ENCODE results near the gene CNKSR3. TPM values are rescaled to one million over a fixed set of nuclear protein-coding genes. Genes with fewer than 3 reads are reported as not detected.

CNKSR3 gene
- total RNA-seq, 1 donor from 2014 or later = 8.8 TPM

- Mint-ChIP-seq H3K36me3 (no peaks in the 10 kb centered on the region), H3K27ac (no peak within 1 kb of the TSS), H3K27me3 (ENCODE audit: insufficient read depth, low read depth) (peaks cover 2% of the 10 kb centered on the region), H3K4me3 (no peak within 1 kb of the TSS), H3K9me3 (no peaks in the 10 kb centered on the region), H3K4me1 (peaks cover 7% of the 10 kb centered on the region)
- no peak for DNase-seq (ENCODE audit: low spot score)
- H3K4me2 ChIP-seq = no peak within 1 kb of the TSS
- no peaks in the 10 kb centered on the region for H3K36me3 ChIP-seq
- H3K9me3 ChIP-seq (ENCODE audit: low read depth) = no peaks in the 10 kb centered on the region
- H3K4me3 ChIP-seq = no peak within 1 kb of the TSS
- no peaks in the 10 kb centered on the region for H3K27me3 ChIP-seq
- H4K20me1 ChIP-seq (ENCODE audit: low read depth) = no peaks in the 10 kb centered on the region
- H3K27ac ChIP-seq = no peak within 1 kb of the TSS
- TF ChIP-seq EZH2phosphoT487 (IDR thresholded peaks at IDR 0.05) (no peak), EZH2 (IDR thresholded peaks at IDR 0.05) (no peak), CTCF (IDR thresholded peaks at IDR 0.05) (no peak)
- no peak within 1 kb of the TSS for H3K9ac ChIP-seq
- no peaks in the 10 kb centered on the region for H3F3A ChIP-seq (ENCODE audit: low read depth)
- no peaks in the 10 kb centered on the region for H3K79me2 ChIP-seq (ENCODE audit: low read depth)
- H3K4me1 ChIP-seq = no peaks in the 10 kb centered on the region
- peak within 1 kb of the TSS; percentile 79 for H2AFZ ChIP-seq (replicated peaks)
Observed at GRCh38 chr6:154356690-154357089, 153.8 kb downstream of the CNKSR3 start, which contains the start of gene IPCEF1. Gene IPCEF1, minus strand, starts transcription at chr6:154356803. Its CDS starts 90,856 bp downstream, at chr6:154265947.

- no peaks in the 10 kb centered on the region for H3K9me3 Mint-ChIP-seq
- Histone ChIP-seq H3K79me2 (ENCODE audit: low read depth) (no peaks in the 10 kb centered on the region), H3K4me2 (no peak overlapping the region), H4K20me1 (ENCODE audit: low read depth) (no peaks in the 10 kb centered on the region), H3K9ac (no peak overlapping the region), H3K4me3 (no peak overlapping the region), H3K4me1 (no peaks in the 10 kb centered on the region), H3K9me3 (ENCODE audit: low read depth) (no peaks in the 10 kb centered on the region), H3K36me3 (no peaks in the 10 kb centered on the region), H3K27me3 (no peaks in the 10 kb centered on the region), H3F3A (ENCODE audit: low read depth) (no peaks in the 10 kb centered on the region), H3K27ac (no peak overlapping the region), H2AFZ (replicated peaks) (peak overlapping the region; percentile 79)
- peaks cover 7% of the 10 kb centered on the region for H3K4me1 Mint-ChIP-seq
- H3K27me3 Mint-ChIP-seq (ENCODE audit: insufficient read depth, low read depth) = peaks cover 2% of the 10 kb centered on the region
- no peak overlapping the region for H3K4me3 Mint-ChIP-seq
- H3K27ac Mint-ChIP-seq = no peak overlapping the region
- TF ChIP-seq CTCF (IDR thresholded peaks at IDR 0.05) (no peak), EZH2 (IDR thresholded peaks at IDR 0.05) (no peak), EZH2phosphoT487 (IDR thresholded peaks at IDR 0.05) (no peak)
- H3K36me3 Mint-ChIP-seq = no peaks in the 10 kb centered on the region
- DNase-seq (ENCODE audit: low spot score) = no peak
Observed at GRCh38 chr6:154356113-154356512, 154.4 kb downstream of the CNKSR3 start.

GRCh38 chr6:154354265-154354777 lies 156.2 kb downstream of the CNKSR3 start:
- H3K36me3 Mint-ChIP-seq = no peaks in the 10 kb centered on the region
- H3K4me1 Mint-ChIP-seq = peaks cover 4% of the 10 kb centered on the region
- H4K20me1 ChIP-seq (ENCODE audit: low read depth) = no peaks in the 10 kb centered on the region
- H2AFZ ChIP-seq (replicated peaks) = no peak overlapping the region
- no peak overlapping the region for H3K4me2 ChIP-seq
- H3K9me3 ChIP-seq (ENCODE audit: low read depth) = no peaks in the 10 kb centered on the region
- no peak overlapping the region for H3K9ac ChIP-seq
- H3K4me3 Mint-ChIP-seq = no peak overlapping the region
- H3K79me2 ChIP-seq (ENCODE audit: low read depth) = no peaks in the 10 kb centered on the region
- no peak for DNase-seq (ENCODE audit: low spot score)
- no peaks in the 10 kb centered on the region for H3K9me3 Mint-ChIP-seq
- TF ChIP-seq CTCF (IDR thresholded peaks at IDR 0.05) (no peak), EZH2 (IDR thresholded peaks at IDR 0.05) (no peak), EZH2phosphoT487 (IDR thresholded peaks at IDR 0.05) (no peak)
- H3K27me3 Mint-ChIP-seq (ENCODE audit: insufficient read depth, low read depth) = peaks cover 2% of the 10 kb centered on the region
- H3K4me3 ChIP-seq = no peak overlapping the region
- H3K4me1 ChIP-seq = no peaks in the 10 kb centered on the region
- no peaks in the 10 kb centered on the region for H3K27me3 ChIP-seq
- no peaks in the 10 kb centered on the region for H3F3A ChIP-seq (ENCODE audit: low read depth)
- H3K36me3 ChIP-seq = no peaks in the 10 kb centered on the region
- H3K27ac Mint-ChIP-seq = no peak overlapping the region
- H3K27ac ChIP-seq = no peak overlapping the region
